Mammary epithelial cell (primary cell): ENCODE measurements around the gene NUAK1.

Source experiments
- CTCF ChIP-seq, 2 donors: IDR thresholded peaks in 1 of 2; conservative IDR thresholded peaks in 1 of 2; 2 replicates each; pipeline ENCODE4 v1.5.1; 2011 to 2012; ENCODE audit warnings: inconsistent platforms in 2 of 2, low read length in 2 of 2, mild to moderate bottlenecking in 2 of 2, control low read depth in 1 of 2, low read depth in 1 of 2; ENCODE audit not compliant: insufficient read depth in 1 of 2; ENCODE audit errors: extremely low read depth in 1 of 2
- EZH2 ChIP-seq: IDR thresholded peaks from 2 replicates; pipeline ENCODE4 v1.6.1; 2012; ENCODE audit warnings: low read length, inconsistent platforms, borderline replicate concordance

- TF ChIP-seq CTCF (conservative IDR thresholded peaks at IDR 0.05 in 1 of 2, IDR thresholded peaks at IDR 0.05 in 1 of 2; ENCODE audit: extremely low read depth in 1 of 2, insufficient read depth in 1 of 2, low read depth in 1 of 2, low read length in 2 of 2) (no peak), EZH2 (no peak)
These were observed 96.7 kb downstream of the NUAK1 start for GRCh38 chr12:106042037-106042436.
